HL-60 (cell line): Measurements from ENCODE around the gene DCDC1.

Experiments
- DNase-seq, 2 experiments: peaks; one replicate each; pipeline ENCODE4 v3.0.0-alpha.2; 2010 to 2020; ENCODE audit warnings: low read depth in 1 of 2, low spot score in 1 of 2
- H3K27ac ChIP-seq: fragments of 250-450 bp; sonication (Bioruptor Pico); replicated peaks from 2 replicates; pipeline ENCODE4 v1.5.1; 2020; ENCODE audit warnings: mild to moderate bottlenecking, moderate library complexity
- H3K27me3 ChIP-seq: fragments of 250-450 bp; sonication (Bioruptor Pico); 2 replicates; pipeline ENCODE4 v1.5.1; 2021; ENCODE audit warnings: mild to moderate bottlenecking, moderate library complexity; ENCODE audit not compliant: insufficient read depth, poor library complexity, severe bottlenecking
- H3K4me3 ChIP-seq: replicated peaks from 2 replicates; pipeline ENCODE4 v1.5.1; 2011; ENCODE audit warnings: mild to moderate bottlenecking, control low read depth, low read length; ENCODE audit not compliant: insufficient read depth
- GABPA ChIP-seq: IDR thresholded peaks from 2 replicates; pipeline ENCODE4 v1.6.1; 2012; ENCODE audit warnings: low read depth
- POLR2AphosphoS5 ChIP-seq: IDR thresholded peaks from 2 replicates; pipeline ENCODE4 v1.6.1; 2012; ENCODE audit warnings: low read depth
- SPI1 ChIP-seq: IDR thresholded peaks from 2 replicates; pipeline ENCODE4 v1.6.1; 2012; ENCODE audit warnings: low read depth, mild to moderate bottlenecking, borderline replicate concordance
- TF ChIP-seq, protein P1 (sequence below): IDR thresholded peaks from one replicate; pipeline ENCODE4 v1.5.1; 2011; ENCODE audit warnings: low read length, control low read depth, inconsistent platforms; ENCODE audit not compliant: insufficient read depth
- TF ChIP-seq, protein P2 (sequence below): IDR thresholded peaks from 2 replicates; pipeline ENCODE4 v1.6.1; 2012; ENCODE audit warnings: low read depth; ENCODE audit not compliant: insufficient replicate concordance

Gene DCDC1

DNA sequence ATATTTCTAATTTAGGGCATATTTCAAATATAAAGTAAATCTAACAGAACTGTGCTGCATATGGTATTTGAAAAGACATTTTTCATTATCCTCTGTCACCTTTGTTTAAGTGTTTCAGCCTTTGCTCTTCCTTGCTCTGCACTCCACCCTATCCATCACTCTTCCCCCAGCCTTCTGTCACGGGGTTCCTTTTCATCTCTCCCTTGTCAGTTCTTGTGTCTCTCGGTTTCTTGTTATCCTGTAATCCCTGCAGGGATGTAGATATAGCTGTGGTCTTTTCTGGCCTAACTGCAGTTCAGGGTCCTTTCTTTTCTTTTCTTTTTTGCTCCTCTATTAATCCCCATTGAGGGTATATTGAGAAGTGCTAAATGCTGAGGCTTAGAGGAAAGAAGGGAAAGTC lies 261.9 kb downstream of the DCDC1 start:
- TF ChIP-seq GABPA = no peak
- TF ChIP-seq, protein P1, sequence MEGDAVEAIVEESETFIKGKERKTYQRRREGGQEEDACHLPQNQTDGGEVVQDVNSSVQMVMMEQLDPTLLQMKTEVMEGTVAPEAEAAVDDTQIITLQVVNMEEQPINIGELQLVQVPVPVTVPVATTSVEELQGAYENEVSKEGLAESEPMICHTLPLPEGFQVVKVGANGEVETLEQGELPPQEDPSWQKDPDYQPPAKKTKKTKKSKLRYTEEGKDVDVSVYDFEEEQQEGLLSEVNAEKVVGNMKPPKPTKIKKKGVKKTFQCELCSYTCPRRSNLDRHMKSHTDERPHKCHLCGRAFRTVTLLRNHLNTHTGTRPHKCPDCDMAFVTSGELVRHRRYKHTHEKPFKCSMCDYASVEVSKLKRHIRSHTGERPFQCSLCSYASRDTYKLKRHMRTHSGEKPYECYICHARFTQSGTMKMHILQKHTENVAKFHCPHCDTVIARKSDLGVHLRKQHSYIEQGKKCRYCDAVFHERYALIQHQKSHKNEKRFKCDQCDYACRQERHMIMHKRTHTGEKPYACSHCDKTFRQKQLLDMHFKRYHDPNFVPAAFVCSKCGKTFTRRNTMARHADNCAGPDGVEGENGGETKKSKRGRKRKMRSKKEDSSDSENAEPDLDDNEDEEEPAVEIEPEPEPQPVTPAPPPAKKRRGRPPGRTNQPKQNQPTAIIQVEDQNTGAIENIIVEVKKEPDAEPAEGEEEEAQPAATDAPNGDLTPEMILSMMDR = no peak
- TF ChIP-seq, protein P2, sequence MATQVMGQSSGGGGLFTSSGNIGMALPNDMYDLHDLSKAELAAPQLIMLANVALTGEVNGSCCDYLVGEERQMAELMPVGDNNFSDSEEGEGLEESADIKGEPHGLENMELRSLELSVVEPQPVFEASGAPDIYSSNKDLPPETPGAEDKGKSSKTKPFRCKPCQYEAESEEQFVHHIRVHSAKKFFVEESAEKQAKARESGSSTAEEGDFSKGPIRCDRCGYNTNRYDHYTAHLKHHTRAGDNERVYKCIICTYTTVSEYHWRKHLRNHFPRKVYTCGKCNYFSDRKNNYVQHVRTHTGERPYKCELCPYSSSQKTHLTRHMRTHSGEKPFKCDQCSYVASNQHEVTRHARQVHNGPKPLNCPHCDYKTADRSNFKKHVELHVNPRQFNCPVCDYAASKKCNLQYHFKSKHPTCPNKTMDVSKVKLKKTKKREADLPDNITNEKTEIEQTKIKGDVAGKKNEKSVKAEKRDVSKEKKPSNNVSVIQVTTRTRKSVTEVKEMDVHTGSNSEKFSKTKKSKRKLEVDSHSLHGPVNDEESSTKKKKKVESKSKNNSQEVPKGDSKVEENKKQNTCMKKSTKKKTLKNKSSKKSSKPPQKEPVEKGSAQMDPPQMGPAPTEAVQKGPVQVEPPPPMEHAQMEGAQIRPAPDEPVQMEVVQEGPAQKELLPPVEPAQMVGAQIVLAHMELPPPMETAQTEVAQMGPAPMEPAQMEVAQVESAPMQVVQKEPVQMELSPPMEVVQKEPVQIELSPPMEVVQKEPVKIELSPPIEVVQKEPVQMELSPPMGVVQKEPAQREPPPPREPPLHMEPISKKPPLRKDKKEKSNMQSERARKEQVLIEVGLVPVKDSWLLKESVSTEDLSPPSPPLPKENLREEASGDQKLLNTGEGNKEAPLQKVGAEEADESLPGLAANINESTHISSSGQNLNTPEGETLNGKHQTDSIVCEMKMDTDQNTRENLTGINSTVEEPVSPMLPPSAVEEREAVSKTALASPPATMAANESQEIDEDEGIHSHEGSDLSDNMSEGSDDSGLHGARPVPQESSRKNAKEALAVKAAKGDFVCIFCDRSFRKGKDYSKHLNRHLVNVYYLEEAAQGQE = no peak
- no peaks in the 10 kb centered on the region for H3K27me3 ChIP-seq

DNA sequence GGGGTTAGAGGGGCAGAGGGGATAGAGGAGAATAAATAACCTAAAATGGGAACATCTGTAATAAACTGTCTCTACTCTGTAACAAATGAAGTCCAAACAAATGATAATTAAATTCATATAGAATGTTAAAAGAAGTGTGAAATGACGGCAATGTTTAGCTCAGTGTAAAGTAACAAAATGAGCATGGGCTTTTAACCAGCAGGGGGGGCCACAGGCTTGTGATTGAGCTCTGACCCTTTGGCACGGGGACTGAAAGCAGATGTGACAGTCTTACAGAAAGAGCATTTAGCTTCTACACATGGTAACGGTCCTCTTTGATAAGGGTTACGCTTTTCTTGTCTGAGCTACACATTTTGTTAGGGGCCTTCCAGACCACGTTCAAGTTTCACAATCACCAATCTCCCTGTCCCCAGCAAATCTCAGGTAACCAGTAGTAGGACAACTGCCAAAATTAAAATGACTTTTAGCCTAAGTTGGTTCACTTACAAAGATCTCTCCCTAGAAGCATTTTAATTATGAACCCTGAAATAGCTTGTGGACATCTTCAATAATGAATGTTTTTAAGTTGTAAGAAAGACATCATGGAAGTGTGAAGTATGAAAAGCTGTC lies 262.5 kb downstream of the DCDC1 start:
- Histone ChIP-seq H3K27me3 (no peaks in the 10 kb centered on the region), H3K27ac (no peak overlapping the region), H3K4me3 (no peak overlapping the region)
- no peak for TF ChIP-seq SPI1
- TF ChIP-seq, protein P1 = peak; percentile 55
- DNase-seq = peak; percentile 11 to 59

More for the DNA sequence above, 261.9 kb downstream of the DCDC1 start:
- Histone ChIP-seq H3K27ac (no peak overlapping the region), H3K4me3 (no peak overlapping the region)
- DNase-seq = no peak

DNA sequence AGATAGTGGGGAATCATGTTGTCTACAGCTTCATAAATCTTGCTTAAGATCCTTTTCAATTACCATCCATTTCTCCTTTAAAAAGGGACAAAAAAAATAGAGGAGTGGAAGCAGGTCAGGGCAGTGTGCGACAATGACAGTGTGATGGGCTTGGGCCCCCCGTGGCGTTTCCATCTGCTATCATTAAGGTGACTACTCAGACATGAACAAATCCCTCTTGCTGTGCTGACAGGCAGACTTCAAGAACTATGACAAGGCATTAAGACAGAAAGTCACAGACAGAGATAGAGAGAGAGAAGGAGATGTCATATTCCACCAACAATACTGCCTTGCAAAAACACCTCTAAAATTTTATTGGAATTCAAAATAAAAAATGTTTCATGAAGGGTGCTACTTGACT lies 263.2 kb downstream of the DCDC1 start:
- Histone ChIP-seq H3K4me3 (no peak overlapping the region), H3K27me3 (no peaks in the 10 kb centered on the region), H3K27ac (no peak overlapping the region)
- no peak for DNase-seq
- TF ChIP-seq, protein P1 = no peak
- no peak for TF ChIP-seq POLR2AphosphoS5
- TF ChIP-seq, protein P2 = no peak
- TF ChIP-seq SPI1 = no peak
- no peak for TF ChIP-seq GABPA

DNA sequence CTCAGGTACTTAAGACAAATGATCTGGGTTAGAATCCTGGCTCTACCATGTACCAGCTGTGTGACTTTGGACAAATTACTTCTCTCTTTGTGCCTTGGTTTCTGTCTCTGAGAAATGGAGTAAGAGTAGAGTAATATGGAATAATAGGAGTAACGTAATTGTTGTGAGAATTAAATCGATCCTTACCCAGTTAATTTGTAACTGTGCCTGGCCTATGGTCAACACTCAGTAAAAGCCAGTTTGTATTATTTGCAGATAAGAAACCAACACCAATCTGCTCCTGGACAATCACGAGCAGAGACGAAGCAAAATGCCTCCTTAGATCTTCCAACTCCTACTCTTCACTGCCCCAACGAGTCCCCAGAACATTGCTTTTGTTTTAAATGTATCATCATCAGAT lies 266.7 kb downstream of the DCDC1 start:
- H3K27me3 ChIP-seq = no peaks in the 10 kb centered on the region
- H3K4me3 ChIP-seq = no peak overlapping the region
- no peak overlapping the region for H3K27ac ChIP-seq
- DNase-seq = no peak
- TF ChIP-seq SPI1 (no peak), POLR2AphosphoS5 (no peak), GABPA (no peak)
- TF ChIP-seq, protein P2 = no peak
- TF ChIP-seq, protein P1 = no peak
